Uterus (tissue), 4 donors: ENCODE measurements around the gene HTR1E. TPM values are rescaled to one million over a fixed set of nuclear protein-coding genes. Genes with fewer than 3 reads are reported as not detected.

Experiments used
- DNase-seq, 2 donors: peaks; one replicate each; pipeline ENCODE4 v3.0.0-alpha.2; 2019 to 2020
- H3K27ac ChIP-seq, 2 donors: fragments of 200-600 bp; sonication (generic); 1 replicate in 1 of 2; 2 replicates in 1 of 2; pipeline ENCODE4 v1.5.1; 2016 to 2018
- H3K27me3 ChIP-seq, 2 donors: fragments of 200-600 bp; sonication (generic); one replicate each; pipeline ENCODE4 v1.5.1; 2018 to 2019; ENCODE audit warnings: control low read depth in 1 of 2
- H3K36me3 ChIP-seq, 2 donors: fragments of 200-600 bp; sonication (generic); one replicate each; pipeline ENCODE4 v1.5.1; 2019; ENCODE audit warnings: control low read depth in 1 of 2
- H3K4me1 ChIP-seq, 2 donors: fragments of 200-600 bp; sonication (generic); one replicate each; pipeline ENCODE4 v1.5.1; 2018 to 2019; ENCODE audit warnings: control low read depth in 1 of 2
- H3K4me3 ChIP-seq, 2 donors: fragments of 200-600 bp; sonication (generic); 1 replicate in 1 of 2; 2 replicates in 1 of 2; pipeline ENCODE4 v1.5.1; 2018 to 2019; ENCODE audit warnings: mild to moderate bottlenecking in 1 of 2
- H3K9me3 ChIP-seq, 2 donors: fragments of 200-600 bp; sonication (generic); one replicate each; pipeline ENCODE4 v1.5.1; 2019; ENCODE audit warnings: control low read depth in 1 of 2
- POLR2A ChIP-seq, 2 donors: fragments of 450-650 bp; IDR thresholded peaks; one replicate each; pipeline ENCODE4 v1.6.1; 2016; ENCODE audit warnings: antibody characterized with exemption in 2 of 2, mild to moderate bottlenecking in 1 of 2, moderate library complexity in 1 of 2
- intact Hi-C: fragments of 100-400 bp; cut with DNase I; formaldehyde crosslinking; loops from one replicate; pipeline ENCODE4 v1.15.1; 2023; ENCODE audit warnings: low total_unique reads
- total RNA-seq, 4 donors: library from RNA; depleted of rRNA in 3 of 4; stranded (reverse); fragments of >200 nt in 3 of 4; gene quantifications; one replicate each; pipeline versions ENCODE4 v1.1.0 to v1.2.4, GENCODE V29; 2014 to 2023
- TF ChIP-seq, protein P1 (sequence below), 4 experiments: fragments of 200-600 bp in 2 of 4; fragments of 450-650 bp in 2 of 4; sonication (generic) in 2 of 4; IDR thresholded peaks; one replicate each; pipeline ENCODE4 v1.5.1; 2016 to 2019; ENCODE audit warnings: antibody characterized with exemption in 4 of 4, mild to moderate bottlenecking in 2 of 4, moderate library complexity in 1 of 4
- donor health status: DM: yes; HTN: yes; CAD: no.

HTR1E gene
- total RNA-seq, 4 donors from 2014 or later: 2.1 TPM; not detected in 3

DNA sequence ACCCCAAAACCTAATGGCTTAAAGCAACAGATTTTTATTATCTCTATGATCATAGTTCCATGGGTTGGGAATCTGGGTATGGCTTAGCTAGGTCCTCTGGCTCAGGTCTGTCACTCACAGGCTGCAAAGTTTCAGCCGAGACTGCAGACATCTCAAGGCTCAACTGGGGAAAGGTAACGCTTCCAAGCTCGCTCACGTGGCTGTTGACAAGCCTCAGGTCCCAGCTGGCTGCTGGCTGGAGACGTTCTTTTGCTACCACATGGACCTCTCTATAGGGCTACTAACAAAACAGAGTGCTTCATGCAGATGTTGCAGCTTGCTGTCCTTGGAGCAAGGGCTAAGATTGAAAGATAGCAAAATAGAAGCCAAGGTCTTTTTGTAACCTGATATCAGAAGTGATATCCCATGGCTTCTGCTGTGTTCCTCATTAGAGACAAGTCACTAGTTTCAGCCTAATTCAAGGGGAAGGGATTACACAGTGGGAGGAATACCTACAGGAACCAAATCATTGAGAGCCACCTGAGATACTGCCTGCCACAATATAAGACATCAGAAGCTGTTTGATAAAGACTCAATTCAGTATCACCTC lies 6.6 kb downstream of the HTR1E start:
- H3K27ac ChIP-seq: no peak overlapping the region
- no peaks in the 10 kb centered on the region for H3K4me1 ChIP-seq
- H3K4me3 ChIP-seq: no peak overlapping the region
- DNase-seq: no peak
- intact Hi-C loops: no loop called here
- TF ChIP-seq, protein P1, sequence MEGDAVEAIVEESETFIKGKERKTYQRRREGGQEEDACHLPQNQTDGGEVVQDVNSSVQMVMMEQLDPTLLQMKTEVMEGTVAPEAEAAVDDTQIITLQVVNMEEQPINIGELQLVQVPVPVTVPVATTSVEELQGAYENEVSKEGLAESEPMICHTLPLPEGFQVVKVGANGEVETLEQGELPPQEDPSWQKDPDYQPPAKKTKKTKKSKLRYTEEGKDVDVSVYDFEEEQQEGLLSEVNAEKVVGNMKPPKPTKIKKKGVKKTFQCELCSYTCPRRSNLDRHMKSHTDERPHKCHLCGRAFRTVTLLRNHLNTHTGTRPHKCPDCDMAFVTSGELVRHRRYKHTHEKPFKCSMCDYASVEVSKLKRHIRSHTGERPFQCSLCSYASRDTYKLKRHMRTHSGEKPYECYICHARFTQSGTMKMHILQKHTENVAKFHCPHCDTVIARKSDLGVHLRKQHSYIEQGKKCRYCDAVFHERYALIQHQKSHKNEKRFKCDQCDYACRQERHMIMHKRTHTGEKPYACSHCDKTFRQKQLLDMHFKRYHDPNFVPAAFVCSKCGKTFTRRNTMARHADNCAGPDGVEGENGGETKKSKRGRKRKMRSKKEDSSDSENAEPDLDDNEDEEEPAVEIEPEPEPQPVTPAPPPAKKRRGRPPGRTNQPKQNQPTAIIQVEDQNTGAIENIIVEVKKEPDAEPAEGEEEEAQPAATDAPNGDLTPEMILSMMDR (IDR thresholded peaks at IDR 0.05): no peak
- no peak for TF ChIP-seq POLR2A (IDR thresholded peaks at IDR 0.05)
- no peaks in the 10 kb centered on the region for H3K36me3 ChIP-seq
- no peaks in the 10 kb centered on the region for H3K9me3 ChIP-seq
- no peaks in the 10 kb centered on the region for H3K27me3 ChIP-seq

DNA sequence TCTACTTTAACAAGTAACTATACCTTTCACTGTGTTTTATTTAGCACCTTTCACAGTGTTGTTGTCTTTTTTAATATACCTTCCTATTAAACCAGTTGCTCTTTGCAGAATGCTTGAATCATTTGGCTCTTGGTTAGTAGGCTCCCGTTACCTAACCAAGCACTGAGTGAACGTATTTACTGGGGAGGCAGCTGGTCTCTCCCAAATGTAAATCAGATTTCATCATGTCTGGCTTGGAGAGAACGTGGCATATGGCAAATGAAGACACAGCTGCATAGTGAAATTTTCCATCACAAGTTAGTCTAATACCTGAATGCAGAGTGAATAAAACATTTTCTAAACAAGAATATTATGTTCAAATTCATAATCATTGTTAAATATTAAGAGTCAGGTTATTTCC lies 12.4 kb downstream of the HTR1E start:
- H3K27me3 ChIP-seq: no peaks in the 10 kb centered on the region
- intact Hi-C loops: no loop called here

DNA sequence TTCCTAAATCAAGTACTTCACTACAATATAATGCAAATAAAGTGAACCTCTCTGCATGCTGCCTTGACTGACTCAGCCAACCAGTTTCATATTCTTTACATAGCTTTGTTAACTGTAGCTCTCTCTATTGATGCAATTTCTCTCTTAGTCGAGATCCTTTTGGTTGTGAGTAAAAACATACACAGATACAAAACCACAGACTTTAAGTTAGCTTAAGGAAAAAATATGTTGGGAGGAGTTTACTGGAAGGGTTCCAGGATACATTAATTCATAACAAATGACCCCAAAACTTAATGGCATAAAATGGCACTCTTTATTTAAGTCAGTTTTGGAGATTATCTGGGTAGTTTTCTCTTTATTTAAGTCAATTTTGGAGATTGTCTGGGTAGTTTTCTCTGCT lies 15.7 kb downstream of the HTR1E start:
- no peak for TF ChIP-seq POLR2A (IDR thresholded peaks at IDR 0.05)
- TF ChIP-seq, protein P1 (IDR thresholded peaks at IDR 0.05): no peak
- H3K9me3 ChIP-seq: no peaks in the 10 kb centered on the region
- H3K27ac ChIP-seq: no peak overlapping the region
- H3K4me1 ChIP-seq: no peaks in the 10 kb centered on the region
- H3K36me3 ChIP-seq: no peaks in the 10 kb centered on the region
- intact Hi-C loops: no loop called here
- no peak overlapping the region for H3K4me3 ChIP-seq
- DNase-seq: no peak
- no peaks in the 10 kb centered on the region for H3K27me3 ChIP-seq

More for the DNA sequence above, 12.4 kb downstream of the HTR1E start:
- Histone ChIP-seq H3K4me3 (no peak overlapping the region), H3K27ac (no peak overlapping the region), H3K9me3 (no peaks in the 10 kb centered on the region), H3K36me3 (no peaks in the 10 kb centered on the region), H3K4me1 (no peaks in the 10 kb centered on the region)
- DNase-seq: no peak
- TF ChIP-seq POLR2A (IDR thresholded peaks at IDR 0.05): no peak
- TF ChIP-seq, protein P1 (IDR thresholded peaks at IDR 0.05): no peak

DNA sequence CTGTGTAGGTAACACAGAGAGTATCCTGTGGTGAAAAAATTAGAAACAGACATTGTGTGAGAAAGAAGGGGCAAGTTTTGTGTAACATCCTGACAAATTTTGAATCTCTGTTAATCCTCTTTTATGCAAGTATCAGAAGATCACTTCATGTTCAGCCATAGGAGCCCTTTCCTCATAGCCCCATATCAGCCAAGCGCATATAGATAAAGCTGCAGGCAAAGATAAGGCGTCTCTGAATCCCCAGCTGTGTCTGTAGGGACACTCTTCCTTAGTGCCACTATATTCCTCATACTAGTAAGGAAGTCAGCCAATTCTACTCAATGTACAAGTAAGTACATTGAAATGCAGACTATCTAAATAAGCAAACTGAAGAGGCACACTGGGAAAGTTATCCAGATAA lies 22.3 kb downstream of the HTR1E start:
- Histone ChIP-seq H3K27me3 (no peaks in the 10 kb centered on the region), H3K36me3 (no peaks in the 10 kb centered on the region), H3K4me3 (no peak overlapping the region), H3K9me3 (no peaks in the 10 kb centered on the region), H3K4me1 (no peaks in the 10 kb centered on the region), H3K27ac (no peak overlapping the region)
- DNase-seq: no peak
- intact Hi-C loops: no loop called here
- TF ChIP-seq, protein P1 (IDR thresholded peaks at IDR 0.05): no peak
- TF ChIP-seq POLR2A (IDR thresholded peaks at IDR 0.05): no peak

DNA sequence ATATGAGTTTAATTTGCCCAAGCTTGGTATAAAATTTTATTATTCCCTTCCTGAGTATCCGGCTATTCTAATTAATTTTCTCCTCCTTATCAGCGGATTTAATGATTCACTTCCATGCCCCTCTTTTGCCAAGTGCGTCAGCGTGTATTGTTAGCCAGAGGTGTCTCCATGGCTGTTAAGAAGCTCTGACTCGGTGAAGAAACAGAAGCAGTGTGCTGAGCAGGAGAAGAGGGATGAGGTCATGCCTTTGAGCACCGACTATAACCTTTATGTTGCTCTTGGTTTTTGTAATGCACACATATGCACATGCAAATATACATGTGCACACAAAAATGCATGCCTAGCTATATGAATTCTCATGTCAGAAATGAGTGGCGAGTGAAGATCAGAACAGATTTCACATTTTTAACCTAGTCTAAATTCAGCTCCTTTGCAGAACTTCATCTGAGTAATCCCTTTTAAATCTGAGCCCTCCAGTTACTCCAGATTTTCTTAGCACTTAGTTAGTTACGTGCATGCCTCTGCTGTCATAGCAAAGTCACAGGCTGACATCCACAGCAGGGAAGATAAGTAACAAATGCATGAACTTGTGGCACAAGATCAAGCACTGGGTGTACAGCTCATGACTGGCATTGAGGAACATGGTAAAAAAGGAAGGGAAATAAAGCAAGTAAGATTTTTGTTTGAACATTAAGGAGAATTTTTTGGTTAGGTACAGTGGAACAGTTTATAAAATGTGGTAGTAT lies 24.3 kb downstream of the HTR1E start:
- no peaks in the 10 kb centered on the region for H3K36me3 ChIP-seq
- intact Hi-C loops: no loop called here
- H3K9me3 ChIP-seq: no peaks in the 10 kb centered on the region
- DNase-seq: no peak
- no peaks in the 10 kb centered on the region for H3K27me3 ChIP-seq
- no peaks in the 10 kb centered on the region for H3K4me1 ChIP-seq
- no peak for TF ChIP-seq POLR2A (IDR thresholded peaks at IDR 0.05)
- TF ChIP-seq, protein P1 (IDR thresholded peaks at IDR 0.05): no peak
- H3K27ac ChIP-seq: no peak overlapping the region
- H3K4me3 ChIP-seq: no peak overlapping the region
